G401 (cell line): Measurements from ENCODE around the gene OR52L1. TPM values are rescaled to one million over a fixed set of nuclear protein-coding genes. Genes with fewer than 3 reads are reported as not detected.
"Not testable (repeated sequence)": the region's sequence is repeated elsewhere in the genome, so short reads cannot be mapped to it uniquely, and the experiment has no call there.

Source experiments
- DNase-seq: peaks from one replicate; pipeline ENCODE4 v3.0.0-alpha.2; 2015; ENCODE audit warnings: low spot score
- in situ Hi-C: cut with HindIII; loops from 2 replicates; pipeline ENCODE4 v1.10.0; 2016; ENCODE audit warnings: low sequenced_read_pairs, mixed read lengths
- total RNA-seq: library from RNA; depleted of rRNA; stranded (reverse); fragments of >200 nt; shearing (Covaris generic); gene quantifications from 2 replicates; pipeline ENCODE4 v1.2.3, GENCODE V29; 2014; rRNA removed

Gene OR52L1
- total RNA-seq, 1 experiment from 2014 or later = not detected

DNA sequence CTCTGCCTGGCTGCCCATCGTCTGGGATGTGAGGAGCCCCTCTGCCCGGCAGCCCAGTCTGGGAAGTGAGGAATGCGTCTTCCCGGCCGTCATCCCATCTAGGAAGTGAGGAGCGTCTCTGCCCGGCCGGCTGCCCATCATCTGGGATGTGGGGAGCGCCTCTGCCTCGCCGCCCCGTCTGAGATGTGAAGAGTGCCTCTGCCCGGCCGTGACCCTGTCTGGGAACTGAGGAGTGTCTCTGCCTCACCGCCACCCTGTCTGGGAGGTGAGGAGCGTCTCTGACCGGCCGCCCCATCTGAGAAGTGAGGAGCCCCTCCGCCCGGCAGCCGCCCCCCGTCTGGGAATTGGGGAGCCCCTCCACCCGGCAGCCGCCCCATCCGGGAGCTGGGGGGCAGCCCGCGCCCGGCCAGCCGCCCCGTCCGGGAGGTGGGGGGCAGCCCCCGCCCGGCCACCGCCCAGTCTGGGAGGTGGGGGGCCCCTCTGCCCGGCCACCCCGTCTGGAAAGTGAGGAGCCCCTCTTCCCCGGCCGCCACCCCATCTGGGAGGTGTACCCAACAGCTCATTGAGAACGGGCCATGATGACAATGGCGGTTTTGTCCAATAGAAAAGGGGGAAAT lies 26.0 kb downstream of the OR52L1 start:
- in situ Hi-C loops, DNase-seq: not testable (repeated sequence)

- in situ Hi-C loops = no loop called here
- no peak for DNase-seq
Observed at GRCh38 chr11:5955586-5955985, 31.2 kb downstream of the OR52L1 start.

DNA sequence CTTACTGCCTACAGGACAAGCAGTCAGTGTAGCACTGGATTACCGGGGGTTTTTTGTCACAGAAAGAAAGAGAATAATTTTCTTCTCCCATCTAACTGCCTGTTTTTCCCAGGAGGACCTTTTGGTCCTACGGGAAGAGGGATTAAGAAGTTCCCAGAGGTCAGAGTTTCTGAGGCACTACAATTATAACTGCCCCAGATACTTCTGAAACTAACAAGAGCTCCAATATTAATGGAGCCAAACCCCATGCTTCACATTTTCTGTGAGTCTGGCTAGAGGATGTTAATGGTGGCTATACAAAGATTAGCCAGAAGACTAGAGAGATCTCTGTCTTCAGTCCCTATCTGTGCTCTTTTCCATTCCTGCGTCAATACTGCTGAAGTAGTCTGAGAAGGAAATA lies 44.8 kb downstream of the OR52L1 start, which contains the start of gene OR56A3:
Gene OR56A3, plus strand, starts transcription at position 301 of the 400 bp plus-strand sequence. CDS start 5,096 bp downstream, outside the sequence.
- no peak for DNase-seq
- in situ Hi-C loops = no loop called here

GRCh38 chr11:5940748-5941147 lies 46.0 kb downstream of the OR52L1 start:
- DNase-seq = no peak
- in situ Hi-C loops = no loop called here

DNA sequence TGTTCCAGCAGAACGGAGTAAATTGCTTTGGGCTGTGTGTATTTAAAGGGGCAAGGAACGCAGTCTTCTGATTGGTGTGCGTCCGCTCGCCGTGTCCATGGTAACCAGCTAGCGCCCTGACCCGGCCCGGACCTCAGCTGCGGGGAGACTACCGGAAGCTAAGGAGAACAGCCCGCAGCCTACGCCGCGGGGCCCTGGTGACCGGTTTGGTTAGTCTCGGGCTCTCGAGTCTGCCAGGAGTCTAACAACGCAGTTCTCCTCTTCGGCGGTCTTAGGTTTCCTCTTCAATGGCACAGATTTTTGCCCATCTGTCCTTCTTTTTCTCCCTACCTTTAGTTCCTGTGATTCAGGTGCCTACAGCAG lies 48.2 kb downstream of the OR52L1 start:
- DNase-seq = no peak

GRCh38 chr11:5937868-5938602 lies 48.8 kb downstream of the OR52L1 start:
- in situ Hi-C loops = no loop called here
- no peak for DNase-seq

More for the DNA sequence above, 48.2 kb downstream of the OR52L1 start:
- in situ Hi-C loops = no loop called here

Other genes with a start within 250 kb of the OR52L1 start
- gene OR52N4, start 232.7 kb downstream of the OR52L1 start, total RNA-seq = not detected in 2 replicates
- not detected in 2 replicates for gene OR52N5, start 203.6 kb downstream of the OR52L1 start, total RNA-seq
- not detected in 2 replicates for gene OR52N1, start 195.7 kb downstream of the OR52L1 start, total RNA-seq
- gene OR52N2, start 178.1 kb downstream of the OR52L1 start, total RNA-seq = not detected in 2 replicates
- not detected in 2 replicates for gene OR52E6, start 145.1 kb downstream of the OR52L1 start, total RNA-seq
- not detected in 2 replicates for gene OR52E8, start 129.3 kb downstream of the OR52L1 start, total RNA-seq
- not detected in 2 replicates for gene OR52E4, start 106.4 kb downstream of the OR52L1 start, total RNA-seq
- not detected in 2 replicates for gene OR52E5, start 93.8 kb downstream of the OR52L1 start, total RNA-seq
- gene OR56A3, start 44.7 kb downstream of the OR52L1 start, total RNA-seq = not detected in 2 replicates
- not detected in 2 replicates for gene OR56A5, start 18.5 kb downstream of the OR52L1 start, total RNA-seq
- not detected in 2 replicates for gene OR56A4, start 20.0 kb upstream of the OR52L1 start, total RNA-seq
- not detected in 2 replicates for gene OR56A1, start 43.8 kb upstream of the OR52L1 start, total RNA-seq
- gene OR56B4, start 120.7 kb upstream of the OR52L1 start, total RNA-seq = not detected in 2 replicates
- not detected in 2 replicates for gene OR52B2, start 183.3 kb upstream of the OR52L1 start, total RNA-seq
- gene OR52W1, start 212.2 kb upstream of the OR52L1 start, total RNA-seq = not detected in 2 replicates
- gene C11orf42, start 218.6 kb upstream of the OR52L1 start, total RNA-seq = not detected in 2 replicates
- 16.1 and 38.0 TPM in 2 replicates for gene FHIP1B, start 247.7 kb upstream of the OR52L1 start, total RNA-seq